Endothelial cell of umbilical vein (primary cell): Measurements from ENCODE around the gene SLC47A2. TPM values are rescaled to one million over a fixed set of nuclear protein-coding genes. Genes with fewer than 3 reads are reported as not detected.

ENCODE experiments used
- BruUV-seq: library from RNA; stranded (reverse); fragments of 400-500 nt; replicated peaks from 2 replicates; lab custom pipeline; 2021; lab: Mats Ljungman, UMichigan
- CTCF ChIA-PET: fragments of 300-600, 350-600 bp; sonication (Branson Sonifier 250); formaldehyde crosslinking; loops from one replicate; lab custom pipeline; 2021; ENCODE audit warnings: antibody characterized with exemption, inconsistent platforms; lab: Charles Lee
- POLR2A ChIA-PET: fragments of 300-600, 350-600 bp; sonication (Branson Sonifier 250); formaldehyde crosslinking; loops from one replicate; lab custom pipeline; 2021; ENCODE audit warnings: antibody characterized with exemption, inconsistent platforms; lab: Charles Lee
- DNase-seq: peaks from one replicate; pipeline ENCODE4 v3.0.0-alpha.2; 2011; ENCODE audit warnings: low read depth, low spot score
- FAIRE-seq: peaks from 2 replicates; lab custom pipeline; 2011; peaks lifted over from hg19 to GRCh38; lab: Jason Lieb, UNC
- H2AFZ ChIP-seq: 2 replicates; pipeline ENCODE4 v1.6.0; 2012; ENCODE audit warnings: low read depth, low read length, control low read depth, inconsistent platforms
- H3K27ac ChIP-seq: 2 replicates; pipeline ENCODE4 v1.5.1; 2011; ENCODE audit warnings: low read depth, mild to moderate bottlenecking, control low read depth, low read length, moderate library complexity; ENCODE audit not compliant: insufficient read depth
- H3K27me3 ChIP-seq, 2 experiments: 2 replicates each; pipeline versions ENCODE4 v1.6.0 to v1.6.1; 2011; ENCODE audit warnings: low read length in 2 of 2, mixed read lengths in 1 of 2; ENCODE audit not compliant: control insufficient read depth in 2 of 2, insufficient read depth in 2 of 2
- H3K36me3 ChIP-seq, 2 experiments: 2 replicates in 1 of 2; 3 replicates in 1 of 2; pipeline ENCODE4 v1.5.1; 2011; ENCODE audit warnings: low read length in 2 of 2, mild to moderate bottlenecking in 1 of 2, moderate library complexity in 1 of 2; ENCODE audit not compliant: control insufficient read depth in 2 of 2, insufficient read depth in 2 of 2; ENCODE audit errors: extremely low read depth in 1 of 2
- H3K4me1 ChIP-seq: 3 replicates; pipeline ENCODE4 v1.5.1; 2011; ENCODE audit warnings: mild to moderate bottlenecking, low read length; ENCODE audit not compliant: control insufficient read depth, insufficient read depth; ENCODE audit errors: extremely low read depth
- H3K4me2 ChIP-seq: 2 replicates; pipeline ENCODE4 v1.6.1; 2011; ENCODE audit warnings: low read length, control low read depth, mixed read lengths; ENCODE audit not compliant: insufficient read depth
- H3K4me3 ChIP-seq, 3 experiments: fragments of 200-600 bp in 1 of 3; sonication (generic), shearing (Covaris generic) in 1 of 3; replicated peaks in 1 of 3; 2 replicates each; pipeline ENCODE4 v1.5.1; 2011 to 2016; ENCODE audit warnings: control low read depth in 3 of 3, low read length in 3 of 3, mild to moderate bottlenecking in 2 of 3, inconsistent platforms in 1 of 3, low read depth in 1 of 3, moderate library complexity in 1 of 3; ENCODE audit not compliant: insufficient read depth in 1 of 3
- H3K79me2 ChIP-seq: 2 replicates; pipeline ENCODE4 v1.6.0; 2012; ENCODE audit warnings: low read length, inconsistent platforms; ENCODE audit not compliant: control insufficient read depth, insufficient read depth
- H3K9ac ChIP-seq: replicated peaks from 2 replicates; pipeline ENCODE3; 2011; ENCODE audit warnings: low read length, control low read depth; ENCODE audit not compliant: insufficient read depth; ENCODE audit errors: extremely low read depth
- H3K9me1 ChIP-seq: replicated peaks from 3 replicates; pipeline ENCODE4 v1.6.0; 2011; ENCODE audit warnings: mild to moderate bottlenecking, low read length; ENCODE audit not compliant: control insufficient read depth, insufficient read depth; ENCODE audit errors: extremely low read depth
- H3K9me3 ChIP-seq: replicated peaks from 2 replicates; pipeline ENCODE4 v1.5.1; 2012; ENCODE audit warnings: low read length, inconsistent platforms; ENCODE audit not compliant: control insufficient read depth, insufficient read depth
- H4K20me1 ChIP-seq: replicated peaks from 2 replicates; pipeline ENCODE3; 2011; ENCODE audit warnings: mild to moderate bottlenecking, low read length; ENCODE audit not compliant: control insufficient read depth, insufficient read depth; ENCODE audit errors: extremely low read depth
- CTCF ChIP-seq, 2 donors: IDR thresholded peaks; 1 replicate in 1 of 2; 2 replicates in 1 of 2; pipeline ENCODE4 v1.5.1; 2011; ENCODE audit warnings: low read length in 2 of 2, mild to moderate bottlenecking in 2 of 2, moderate library complexity in 2 of 2, control low read depth in 1 of 2, inconsistent platforms in 1 of 2, low read depth in 1 of 2; ENCODE audit not compliant: insufficient read depth in 1 of 2; ENCODE audit errors: extremely low read depth in 1 of 2
- EZH2 ChIP-seq: IDR thresholded peaks from 2 replicates; pipeline ENCODE4 v1.6.1; 2012; ENCODE audit warnings: borderline replicate concordance, low read depth, mild to moderate bottlenecking, moderate library complexity, low read length, inconsistent platforms; ENCODE audit not compliant: severe bottlenecking
- FOS ChIP-seq: IDR thresholded peaks from 2 replicates; pipeline ENCODE4 v1.6.1; 2011; ENCODE audit warnings: mild to moderate bottlenecking, low read length, moderate library complexity, borderline replicate concordance; ENCODE audit not compliant: insufficient read depth
- GATA2 ChIP-seq: IDR thresholded peaks from 2 replicates; pipeline ENCODE4 v1.7.0; 2011; ENCODE audit warnings: low read depth, mild to moderate bottlenecking, moderate library complexity, mixed read lengths, low read length; ENCODE audit not compliant: insufficient read length, insufficient read depth
- JUN ChIP-seq: IDR thresholded peaks from 2 replicates; pipeline ENCODE4 v1.6.1; 2011; ENCODE audit warnings: borderline replicate concordance, low read depth; ENCODE audit not compliant: insufficient read length, insufficient read depth
- MAX ChIP-seq: IDR thresholded peaks from 2 replicates; pipeline ENCODE4 v1.6.1; 2011; ENCODE audit not compliant: insufficient read depth, insufficient read length
- MYC ChIP-seq: IDR thresholded peaks from one replicate; pipeline ENCODE4 v1.6.1; 2011; ENCODE audit warnings: mild to moderate bottlenecking, low read depth, low read length
- POLR2A ChIP-seq: IDR thresholded peaks from 2 replicates; pipeline ENCODE4 v1.6.1; 2012; ENCODE audit warnings: low read depth, mild to moderate bottlenecking, control low read depth, low read length
- POLR2AphosphoS5 ChIP-seq: IDR thresholded peaks from 2 replicates; pipeline ENCODE4 v1.6.1; 2012; ENCODE audit warnings: low read depth, mild to moderate bottlenecking, control low read depth, low read length, moderate library complexity; ENCODE audit not compliant: insufficient read depth
- dilution Hi-C: fragments of 300-500 bp; cut with MboI; formaldehyde crosslinking; loops from one replicate; pipeline ENCODE4 v1.15.0; 2019; ENCODE audit warnings: low sequenced_read_pairs; ENCODE audit not compliant: extremely low pct_ligation_motif_present
- intact Hi-C: fragments of 100-400 bp; cut with micrococcal nuclease; formaldehyde crosslinking; loops from one replicate; pipeline ENCODE4 v1.10.0; 2022
- polyA plus RNA-seq, 4 experiments: library from polyadenylated mRNA; depleted of rRNA in 3 of 4; stranded (reverse) in 3 of 4; unstranded in 1 of 4; fragments of >200 nt; gene quantifications; 2 replicates each; pipeline versions ENCODE4 v1.2.1 to v1.2.3, GENCODE V29; 2011 to 2012; ENCODE audit warnings: missing spikeins in 1 of 4
- total RNA-seq: library from RNA; stranded (reverse); gene quantifications from 2 replicates; pipeline ENCODE4 v1.2.3, GENCODE V29; 2021

The SLC47A2 gene
- total and polyA plus RNA-seq, 2 donors (not counting 3 experiments of a cell fraction or from before 2014, with no cell fraction given), result not detected

GRCh38 chr17:19757536-19758180 lies 41.3 kb upstream of the SLC47A2 start:
- DNase-seq, result no peak
- Histone ChIP-seq H3K27me3 (no peaks in the 10 kb centered on the region), H3K4me3 (no peak overlapping the region), H3K4me2 (no peak overlapping the region), H3K36me3 (no peaks in the 10 kb centered on the region), H3K9me3 (no peaks in the 10 kb centered on the region), H3K79me2 (no peaks in the 10 kb centered on the region), H3K9ac (no peak overlapping the region), H3K27ac (no peak overlapping the region), H2AFZ (no peak overlapping the region), H4K20me1 (no peaks in the 10 kb centered on the region), H3K9me1 (no peaks in the 10 kb centered on the region), H3K4me1 (peaks cover 12% of the 10 kb centered on the region)
- no peak for TF ChIP-seq EZH2
- no peak for TF ChIP-seq JUN
- TF ChIP-seq POLR2A, result no peak
- BruUV-seq, result no TSS peak
- ChIA-PET POLR2A (no interaction called here), CTCF (interaction anchor here (1.1 to 4.9 kb wide), 3 partner anchors 9 to 395 kb away, joined by 3 to 30 read pairs (median 6); partner anchors contain the start of gene B9D1)
- no peak for FAIRE-seq
- intact Hi-C loops, result no loop called here
- dilution Hi-C loops, result no loop called here

- peak; percentile 25 for DNase-seq
- Histone ChIP-seq H4K20me1 (no peaks in the 10 kb centered on the region), H3K9ac (no peak overlapping the region), H3K27ac (no peak overlapping the region), H3K36me3 (no peaks in the 10 kb centered on the region), H3K4me3 (no peak overlapping the region), H3K27me3 (no peaks in the 10 kb centered on the region), H3K4me2 (no peak overlapping the region), H3K9me3 (no peaks in the 10 kb centered on the region), H3K9me1 (no peaks in the 10 kb centered on the region), H3K4me1 (peaks cover 18% of the 10 kb centered on the region), H2AFZ (peak overlapping the region; percentile 17), H3K79me2 (no peaks in the 10 kb centered on the region)
- dilution Hi-C loops (no loop called here), intact Hi-C loops (no loop called here)
- POLR2A ChIA-PET, result no interaction called here
- TF ChIP-seq MYC (no peak), CTCF (IDR thresholded peaks at IDR 0.05; ENCODE audit: extremely low read depth in 1 of 2, insufficient read depth in 1 of 2, low read depth in 1 of 2, low read length in 2 of 2) (no peak), MAX (no peak), FOS (no peak), GATA2 (no peak), JUN (no peak), POLR2AphosphoS5 (no peak), POLR2A (no peak), EZH2 (no peak)
- CTCF ChIA-PET, result interaction anchor here (0.7 to 4.9 kb wide), 2 partner anchors 10 to 11 kb away, joined by 3 to 30 read pairs; no protein-coding TSS in a partner anchor
- no TSS peak for BruUV-seq
- FAIRE-seq, result no peak
Measured at GRCh38 chr17:19756546-19756945, 40.2 kb upstream of the SLC47A2 start.
